Fibroblast of lung (primary cell): ENCODE data around the gene SCIN. TPM values are rescaled to one million over a fixed set of nuclear protein-coding genes. Genes with fewer than 3 reads are reported as not detected.

Experiments used
- DNase-seq, 2 donors: peaks; one replicate each; pipeline versions ENCODE4 v3.0.0 to v3.0.0-alpha.2; 2010; ENCODE audit warnings: low read depth in 2 of 2
- H2AFZ ChIP-seq: 2 replicates; pipeline ENCODE4 v1.5.1; 2012; ENCODE audit warnings: low read length, control low read depth, inconsistent platforms
- H3K27ac ChIP-seq: 2 replicates; pipeline ENCODE4 v1.5.1; 2011; ENCODE audit warnings: low read length, control low read depth; ENCODE audit not compliant: insufficient read depth
- H3K27me3 ChIP-seq: 2 replicates; pipeline ENCODE4 v1.5.1; 2011; ENCODE audit warnings: mild to moderate bottlenecking, low read length; ENCODE audit not compliant: control insufficient read depth, insufficient read depth
- H3K36me3 ChIP-seq: 2 replicates; pipeline ENCODE4 v1.5.1; 2011; ENCODE audit warnings: low read length; ENCODE audit not compliant: control insufficient read depth, insufficient read depth
- H3K4me1 ChIP-seq: 2 replicates; pipeline ENCODE4 v1.5.1; 2011; ENCODE audit warnings: low read length; ENCODE audit not compliant: control insufficient read depth, insufficient read depth; ENCODE audit errors: extremely low read depth
- H3K4me2 ChIP-seq: 2 replicates; pipeline ENCODE4 v1.5.1; 2011; ENCODE audit warnings: low read length, control low read depth; ENCODE audit not compliant: insufficient read depth; ENCODE audit errors: extremely low read depth
- H3K4me3 ChIP-seq, 4 experiments: fragments of 200-600 bp in 1 of 4; sonication (generic) in 1 of 4; replicated peaks in 1 of 4; 2 replicates each; pipeline ENCODE4 v1.5.1; 2011 to 2016; ENCODE audit warnings: low read length in 4 of 4, low read depth in 3 of 4, mild to moderate bottlenecking in 3 of 4, control low read depth in 2 of 4, inconsistent platforms in 1 of 4, mixed read lengths in 1 of 4; ENCODE audit not compliant: insufficient read depth in 1 of 4; ENCODE audit errors: control extremely low read depth in 1 of 4
- H3K79me2 ChIP-seq: 2 replicates; pipeline ENCODE4 v1.5.1; 2012; ENCODE audit warnings: mild to moderate bottlenecking, low read length, inconsistent platforms; ENCODE audit not compliant: control insufficient read depth, insufficient read depth
- H3K9ac ChIP-seq: 2 replicates; pipeline ENCODE4 v1.5.1; 2011; ENCODE audit warnings: mild to moderate bottlenecking, low read length, control low read depth; ENCODE audit not compliant: insufficient read depth
- H3K9me3 ChIP-seq: 2 replicates; pipeline ENCODE4 v1.5.1; 2012; ENCODE audit warnings: low read depth, low read length; ENCODE audit not compliant: control insufficient read depth, insufficient read depth
- H4K20me1 ChIP-seq: 2 replicates; pipeline ENCODE4 v1.5.1; 2011; ENCODE audit warnings: low read length; ENCODE audit not compliant: control insufficient read depth, insufficient read depth; ENCODE audit errors: extremely low read depth
- CTCF ChIP-seq, 2 donors: IDR thresholded peaks in 1 of 2; conservative IDR thresholded peaks in 1 of 2; 1 replicate in 1 of 2; 2 replicates in 1 of 2; pipeline ENCODE4 v1.5.1; 2011 to 2012; ENCODE audit warnings: low read length in 2 of 2, control low read depth in 1 of 2, inconsistent platforms in 1 of 2, low read depth in 1 of 2, mild to moderate bottlenecking in 1 of 2
- EZH2 ChIP-seq: IDR thresholded peaks from 2 replicates; pipeline ENCODE4 v1.5.1; 2012; ENCODE audit warnings: low read length, control low read depth, mild to moderate bottlenecking; ENCODE audit errors: missing control alignments
- polyA plus RNA-seq, 2 donors: library from polyadenylated mRNA; depleted of rRNA in 1 of 2; stranded (reverse) in 1 of 2; unstranded in 1 of 2; fragments of >200 nt; gene quantifications; 2 replicates each; pipeline ENCODE4 v1.2.1, GENCODE V29; 2011 to 2012; ENCODE audit warnings: missing spikeins in 1 of 2
- total RNA-seq: library from RNA; depleted of rRNA; stranded (reverse); fragments of >200 nt; gene quantifications from 2 replicates; pipeline ENCODE4 v1.2.1, GENCODE V29; 2014

SCIN gene
- total and polyA plus RNA-seq, 2 donors (not counting 1 experiment from before 2014, with no cell fraction given) = 0.08 to 0.17 TPM

GRCh38 chr7:12692035-12692434 is 121.5 kb downstream of the SCIN start:
- Histone ChIP-seq H3K4me2 (no peak overlapping the region), H3K27ac (no peak overlapping the region), H3K9ac (no peak overlapping the region), H3K4me1 (no peaks in the 10 kb centered on the region), H4K20me1 (no peaks in the 10 kb centered on the region), H3K36me3 (no peaks in the 10 kb centered on the region), H3K9me3 (no peaks in the 10 kb centered on the region), H3K27me3 (no peaks in the 10 kb centered on the region), H2AFZ (no peak overlapping the region), H3K4me3 (no peak overlapping the region), H3K79me2 (peaks cover 19% of the 10 kb centered on the region)
- no peak for TF ChIP-seq CTCF (conservative IDR thresholded peaks at IDR 0.05 in 1 of 2, IDR thresholded peaks at IDR 0.05 in 1 of 2; ENCODE audit: low read depth in 1 of 2, low read length in 2 of 2)
- no peak for TF ChIP-seq EZH2
- no peak for DNase-seq

DNA sequence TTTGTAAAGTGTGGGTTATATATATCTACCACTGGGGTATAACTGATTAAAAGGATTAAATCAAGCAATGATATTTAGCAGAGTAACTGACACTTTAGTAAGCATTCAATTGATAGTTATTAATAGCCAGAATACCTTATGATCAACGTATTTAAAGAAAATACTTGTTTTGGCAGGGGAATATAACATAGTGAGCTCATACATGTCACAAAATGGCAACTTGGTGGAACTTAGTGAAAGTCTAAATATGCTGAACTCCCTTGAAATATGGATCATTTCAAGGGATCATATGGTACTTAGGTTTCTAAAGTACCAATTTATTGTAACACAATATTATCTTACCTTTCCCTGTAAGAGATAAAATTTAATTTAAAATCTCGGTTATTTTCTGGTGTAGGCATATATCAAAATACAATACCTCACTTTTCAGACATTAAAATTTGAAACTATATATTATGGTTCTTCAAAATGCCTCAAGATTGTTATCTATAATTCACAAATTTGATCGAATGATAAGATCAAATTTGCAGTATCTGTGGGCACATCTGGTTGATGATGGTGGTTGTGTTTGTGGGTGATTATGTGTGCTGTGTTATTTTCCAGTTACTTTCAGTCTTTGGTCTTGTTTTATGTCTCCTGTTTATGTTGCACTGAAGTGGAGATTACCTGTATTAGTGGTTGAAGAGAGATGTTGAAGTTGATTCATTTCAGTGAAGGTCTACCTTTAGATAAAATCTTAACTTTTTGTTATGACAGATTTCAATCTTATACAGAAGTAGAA is 122.1 kb downstream of the SCIN start:
- Histone ChIP-seq H3K79me2 (peaks cover 16% of the 10 kb centered on the region), H3K36me3 (no peaks in the 10 kb centered on the region), H4K20me1 (no peaks in the 10 kb centered on the region), H2AFZ (no peak overlapping the region), H3K27ac (no peak overlapping the region), H3K27me3 (no peaks in the 10 kb centered on the region), H3K4me2 (no peak overlapping the region), H3K9ac (no peak overlapping the region), H3K9me3 (no peaks in the 10 kb centered on the region), H3K4me1 (no peaks in the 10 kb centered on the region), H3K4me3 (no peak overlapping the region)
- TF ChIP-seq EZH2 (no peak), CTCF (conservative IDR thresholded peaks at IDR 0.05 in 1 of 2, IDR thresholded peaks at IDR 0.05 in 1 of 2; ENCODE audit: low read depth in 1 of 2, low read length in 2 of 2) (no peak)
- DNase-seq = no peak

DNA sequence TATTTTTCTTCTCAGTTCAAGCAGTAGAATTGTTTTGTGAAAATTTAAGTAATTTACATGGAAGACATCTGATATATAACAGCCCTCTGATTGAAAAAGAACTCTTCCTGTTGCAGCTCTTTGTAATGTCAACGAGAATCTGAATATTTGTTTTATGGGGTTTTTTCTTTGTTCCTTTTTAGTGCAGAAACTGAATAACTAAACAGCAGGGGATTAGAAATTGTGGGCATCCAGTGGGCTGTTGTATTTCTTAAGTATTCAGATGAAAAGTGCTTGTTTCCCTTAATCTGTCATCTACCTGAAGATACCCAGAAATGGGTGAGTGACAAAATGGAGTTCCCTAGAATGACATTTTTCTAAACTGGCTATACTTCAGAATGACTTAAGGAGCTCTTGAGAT is 124.3 kb downstream of the SCIN start:
- no peaks in the 10 kb centered on the region for H4K20me1 ChIP-seq
- H3K27ac ChIP-seq = no peak overlapping the region
- no peak overlapping the region for H3K4me3 ChIP-seq
- H3K4me1 ChIP-seq = no peaks in the 10 kb centered on the region
- no peak overlapping the region for H3K4me2 ChIP-seq
- H3K9ac ChIP-seq = no peak overlapping the region
- H3K9me3 ChIP-seq = no peaks in the 10 kb centered on the region
- no peak for DNase-seq
- no peaks in the 10 kb centered on the region for H3K27me3 ChIP-seq
- no peak overlapping the region for H2AFZ ChIP-seq
- peaks cover 10% of the 10 kb centered on the region for H3K79me2 ChIP-seq
- TF ChIP-seq CTCF (conservative IDR thresholded peaks at IDR 0.05 in 1 of 2, IDR thresholded peaks at IDR 0.05 in 1 of 2; ENCODE audit: low read depth in 1 of 2, low read length in 2 of 2) (no peak), EZH2 (no peak)
- H3K36me3 ChIP-seq = no peaks in the 10 kb centered on the region
